NOMO-1 (cell line): ENCODE data around the gene PRKCZ.
"Not testable (repeated sequence)": the region's sequence is repeated elsewhere in the genome, so short reads cannot be mapped to it uniquely, and the experiment has no call there.

Source experiments
- DNase-seq, 2 experiments: peaks; one replicate each; lab custom pipeline; 2025; ENCODE audit not compliant: unreplicated experiment in 2 of 2; lab: John Stamatoyannopoulos, UW

Gene PRKCZ

DNA sequence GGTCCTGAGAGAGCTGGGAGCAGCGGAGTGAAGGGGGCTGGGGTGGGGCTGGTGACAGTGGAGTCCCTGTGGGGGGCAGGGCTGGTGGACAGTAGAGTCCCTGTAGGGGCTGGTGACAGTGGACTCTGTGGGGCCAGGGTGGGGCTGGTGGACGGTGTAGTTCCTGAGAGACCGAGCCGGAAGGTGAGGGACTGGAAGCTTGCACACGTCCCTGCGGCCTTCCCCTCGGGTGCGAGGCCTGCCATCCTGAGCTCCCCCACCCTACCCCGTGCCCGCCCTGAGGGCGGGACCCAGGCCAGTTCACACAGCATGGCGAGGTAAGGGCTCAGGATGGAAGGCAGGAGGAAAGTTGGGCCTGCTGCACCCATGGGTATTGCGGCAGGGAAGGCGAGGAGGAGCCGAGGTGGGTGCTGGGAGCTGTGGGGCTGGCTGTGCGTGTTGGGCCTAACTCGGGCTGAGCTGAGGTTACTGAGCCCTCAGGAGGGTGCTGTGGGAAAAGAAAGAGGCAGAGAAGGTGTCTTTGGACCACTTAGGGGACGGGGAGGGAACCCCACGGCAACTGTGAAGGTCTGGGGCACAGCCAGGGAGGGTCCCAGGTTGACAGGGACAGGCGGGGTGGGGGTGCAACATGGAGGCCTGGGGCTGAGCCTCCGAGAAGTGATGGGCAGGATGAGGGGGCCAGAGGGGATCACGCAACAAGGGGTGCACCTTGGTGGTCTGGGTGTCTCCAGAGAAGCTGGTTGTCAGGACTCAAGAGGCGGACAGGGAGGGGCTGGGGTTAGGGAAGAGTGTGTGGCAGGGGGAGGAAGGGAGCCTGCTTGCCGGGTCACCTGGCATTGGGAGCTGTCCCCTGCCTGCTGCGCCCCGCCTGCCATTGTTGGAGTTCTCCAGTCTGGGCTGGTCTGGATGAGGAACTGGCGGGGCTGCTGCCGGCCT, 60.8 kb downstream of the PRKCZ start:
- no peak for DNase-seq

DNA sequence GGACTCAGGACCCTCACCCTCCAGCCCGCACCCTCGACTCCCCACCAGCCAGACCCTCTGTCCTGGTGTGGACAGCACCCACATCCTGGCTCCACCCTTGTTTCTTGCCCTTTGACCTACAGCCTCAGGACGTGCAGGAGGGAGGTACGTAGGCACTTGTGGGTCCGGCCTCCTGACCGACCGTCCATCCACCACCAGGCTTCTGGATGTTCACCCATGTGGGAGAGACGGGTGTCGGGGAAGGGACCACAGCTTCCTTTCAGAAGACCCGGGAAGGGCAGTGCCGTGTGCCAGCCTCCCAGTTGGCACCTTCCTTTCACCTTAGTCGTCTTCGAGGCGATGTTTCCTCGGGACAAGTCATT, 61.4 kb downstream of the PRKCZ start:
- no peak for DNase-seq

DNA sequence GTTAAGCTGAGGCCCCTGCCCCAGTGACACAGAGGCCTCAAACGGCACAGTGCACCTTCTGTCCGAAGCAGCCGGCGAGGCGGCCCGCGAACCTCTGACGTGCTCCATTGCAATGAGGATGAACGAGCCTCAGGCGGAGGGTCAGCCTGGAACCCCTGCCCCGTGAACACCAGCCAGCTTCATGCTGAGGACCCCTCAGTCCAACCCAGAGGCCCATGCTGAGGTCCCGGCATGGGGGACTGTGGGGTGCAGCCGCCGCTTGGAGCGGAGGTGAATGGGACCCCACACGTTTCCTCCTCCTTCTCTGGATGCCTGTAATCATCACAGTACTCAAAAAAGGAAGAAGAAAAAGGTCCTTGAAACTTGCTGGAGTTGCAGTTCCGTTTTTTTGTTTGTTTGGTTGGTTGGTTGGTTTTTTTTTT, 62.1 kb downstream of the PRKCZ start:
- peak; percentile 80 to 88 for DNase-seq

DNA sequence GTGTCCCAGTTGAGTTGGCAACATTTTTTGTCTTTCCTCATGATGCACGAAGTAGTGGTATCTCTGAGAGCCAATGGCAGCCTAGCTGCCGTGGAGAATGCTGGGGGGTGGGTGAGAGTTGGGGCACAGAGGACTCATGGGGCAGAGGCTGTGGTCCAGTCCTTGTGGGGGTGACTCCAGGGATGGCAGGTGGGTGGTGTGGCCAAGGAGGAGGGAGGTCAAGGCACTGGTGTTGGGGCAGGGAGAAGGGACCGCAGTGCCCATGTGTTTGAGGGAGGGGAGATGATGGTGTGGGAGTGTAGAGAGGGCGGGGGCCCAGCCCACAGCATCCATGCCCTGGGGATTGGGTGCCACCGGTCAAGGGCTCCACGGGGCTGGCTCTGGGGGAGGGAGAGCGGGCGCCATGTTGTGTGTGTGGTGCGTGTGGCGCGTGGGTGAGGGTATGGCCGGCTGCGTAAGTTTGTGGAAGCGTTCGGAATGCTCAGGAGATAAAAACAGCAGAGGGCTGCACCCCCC, 63.5 kb downstream of the PRKCZ start:
- no peak for DNase-seq

DNA sequence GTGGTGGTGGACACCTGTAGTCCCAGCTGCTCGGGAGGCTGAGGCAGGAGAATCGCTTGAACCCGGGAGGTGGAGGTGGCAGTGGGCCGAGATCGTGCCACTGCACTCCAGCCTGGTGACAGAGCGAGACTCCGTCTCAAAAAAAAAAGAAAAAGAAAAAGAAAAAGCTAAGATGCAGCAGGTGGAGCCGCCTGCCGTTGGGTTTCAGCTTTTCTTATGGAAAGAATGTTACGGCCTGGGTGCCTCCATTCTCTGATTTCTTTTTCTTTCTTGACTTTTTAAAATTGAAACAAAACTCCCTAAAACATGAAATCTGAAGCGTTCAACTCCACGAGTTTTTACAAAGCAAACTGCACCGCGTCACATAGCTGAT, 64.4 kb downstream of the PRKCZ start:
- DNase-seq = not testable (repeated sequence)

DNA sequence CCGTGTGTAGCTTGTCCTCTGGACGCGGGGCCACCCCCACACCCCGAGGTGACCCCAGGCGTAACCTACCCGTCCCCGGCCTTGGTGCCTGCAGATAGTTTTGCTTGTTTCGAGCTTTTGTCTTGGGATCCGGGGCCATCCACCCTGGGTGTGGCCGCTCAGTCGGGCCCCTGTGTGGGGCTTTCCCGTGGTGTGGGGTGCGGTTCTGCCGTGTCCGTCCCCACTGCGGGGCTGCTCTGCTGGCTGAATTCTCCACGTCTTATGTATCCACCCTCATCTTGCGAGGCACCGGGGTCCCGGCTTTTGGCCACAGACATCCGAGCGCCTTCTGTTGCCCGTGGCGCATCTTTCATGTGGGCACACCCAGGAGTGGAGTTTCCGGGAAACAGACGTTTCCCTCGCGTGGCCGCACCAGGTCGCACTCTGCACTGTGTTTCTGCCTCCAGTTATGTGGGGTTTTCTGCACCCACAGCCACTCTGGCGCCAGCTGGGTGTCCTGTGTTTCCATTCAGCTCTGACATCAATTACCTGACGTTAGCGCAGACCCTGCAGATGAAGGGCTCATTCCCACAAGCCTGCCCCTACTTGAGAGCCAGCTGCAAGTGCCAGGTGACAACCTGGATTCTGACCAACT, 64.9 kb downstream of the PRKCZ start:
- DNase-seq = no peak

DNA sequence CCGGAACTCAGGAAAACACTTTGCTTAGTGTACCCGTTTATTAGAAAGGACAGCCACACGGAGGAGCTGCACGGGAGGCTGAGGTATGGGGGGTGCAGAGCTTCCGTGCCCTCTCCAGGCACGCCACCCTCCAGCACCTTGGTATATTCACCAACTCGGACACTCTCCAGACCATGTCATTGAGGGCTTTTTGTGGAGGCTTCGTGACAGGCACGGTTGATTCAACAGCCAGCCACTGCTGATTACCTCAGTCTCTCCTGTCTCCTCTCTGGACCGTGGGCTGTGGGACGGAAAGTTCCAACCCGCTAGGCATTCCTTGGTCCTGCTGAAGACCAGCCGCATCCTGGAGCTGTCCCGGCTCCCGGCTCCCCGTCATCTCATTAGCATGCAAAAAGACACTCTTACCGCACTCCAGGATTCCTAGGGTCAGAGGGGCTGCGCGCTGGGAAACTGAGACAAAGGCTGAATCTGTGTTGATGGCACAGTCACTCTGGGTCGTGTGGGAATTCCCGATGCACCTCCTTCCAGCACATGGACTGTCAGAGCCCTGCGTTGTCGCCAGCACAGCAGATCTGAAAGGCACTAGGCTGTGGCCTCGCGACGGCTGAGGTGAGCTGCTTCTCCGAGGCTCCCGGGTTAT, 65.6 kb downstream of the PRKCZ start:
- no peak for DNase-seq

DNA sequence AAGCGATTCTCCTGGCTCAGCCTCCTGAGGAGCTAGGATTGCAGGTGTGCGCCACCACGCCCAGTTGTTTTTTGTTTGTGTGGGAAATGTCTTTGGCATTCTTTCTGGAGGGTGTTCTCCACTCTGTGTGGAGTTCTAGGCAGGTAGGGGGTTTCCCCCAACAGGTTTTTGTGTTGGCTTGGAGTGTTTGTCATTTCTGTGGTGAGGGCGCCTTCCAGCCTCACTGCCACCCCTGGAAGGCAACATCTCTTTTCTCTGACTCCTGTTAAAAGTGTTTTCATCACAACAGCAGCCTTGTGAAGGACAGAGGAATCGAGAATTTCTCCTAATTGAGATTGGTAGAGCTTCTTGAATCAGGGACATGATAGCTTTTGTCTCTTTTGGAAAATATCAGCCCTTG, 69.7 kb downstream of the PRKCZ start:
- DNase-seq = no peak

DNA sequence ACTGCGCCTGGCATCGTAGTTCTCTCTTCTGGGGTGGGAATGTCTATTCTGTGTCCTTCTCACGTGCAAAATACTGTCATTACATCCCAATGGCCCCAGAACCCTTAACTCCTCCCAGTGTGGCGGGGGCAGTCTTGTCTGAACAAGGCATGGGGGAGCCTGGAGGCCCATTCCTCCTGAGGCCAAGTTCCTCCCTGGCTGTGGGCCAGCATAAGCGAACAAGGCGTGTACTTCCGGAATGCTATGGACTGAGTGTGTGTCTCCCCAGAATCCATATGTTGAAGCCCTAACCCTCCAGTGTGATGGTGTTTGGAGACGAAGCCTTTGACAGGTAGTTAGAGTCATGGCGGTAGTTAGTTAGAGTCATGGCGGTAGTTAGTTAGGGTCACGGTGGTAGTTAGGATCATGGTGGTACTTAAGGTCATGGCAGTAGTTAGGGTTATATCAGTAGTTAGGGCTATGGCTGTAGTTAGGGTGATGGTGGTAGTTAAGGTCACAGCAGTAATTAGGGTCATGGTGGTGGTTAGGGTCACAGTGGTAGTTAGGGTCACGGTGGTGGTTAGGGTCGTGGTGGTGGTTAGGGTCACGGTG, 71.0 kb downstream of the PRKCZ start:
- DNase-seq = no peak

DNA sequence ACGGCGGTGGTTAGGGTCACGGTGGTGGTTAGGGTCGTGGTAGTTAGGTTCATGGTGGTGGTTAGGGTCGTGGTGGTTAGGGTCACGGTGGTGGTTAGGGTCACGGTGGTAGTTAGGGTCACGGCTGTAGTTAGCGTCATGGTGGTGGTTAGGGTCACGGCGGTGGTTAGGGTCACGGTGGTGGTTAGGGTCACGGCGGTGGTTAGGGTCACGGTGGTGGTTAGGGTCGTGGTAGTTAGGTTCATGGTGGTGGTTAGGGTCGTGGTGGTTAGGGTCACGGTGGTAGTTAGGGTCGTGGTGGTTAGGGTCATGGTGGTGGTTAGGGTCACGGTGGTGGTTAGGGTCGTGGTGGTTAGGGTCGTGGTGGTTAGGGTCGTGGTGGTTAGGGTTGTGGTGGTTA, 71.6 kb downstream of the PRKCZ start:
- not testable (repeated sequence) for DNase-seq

DNA sequence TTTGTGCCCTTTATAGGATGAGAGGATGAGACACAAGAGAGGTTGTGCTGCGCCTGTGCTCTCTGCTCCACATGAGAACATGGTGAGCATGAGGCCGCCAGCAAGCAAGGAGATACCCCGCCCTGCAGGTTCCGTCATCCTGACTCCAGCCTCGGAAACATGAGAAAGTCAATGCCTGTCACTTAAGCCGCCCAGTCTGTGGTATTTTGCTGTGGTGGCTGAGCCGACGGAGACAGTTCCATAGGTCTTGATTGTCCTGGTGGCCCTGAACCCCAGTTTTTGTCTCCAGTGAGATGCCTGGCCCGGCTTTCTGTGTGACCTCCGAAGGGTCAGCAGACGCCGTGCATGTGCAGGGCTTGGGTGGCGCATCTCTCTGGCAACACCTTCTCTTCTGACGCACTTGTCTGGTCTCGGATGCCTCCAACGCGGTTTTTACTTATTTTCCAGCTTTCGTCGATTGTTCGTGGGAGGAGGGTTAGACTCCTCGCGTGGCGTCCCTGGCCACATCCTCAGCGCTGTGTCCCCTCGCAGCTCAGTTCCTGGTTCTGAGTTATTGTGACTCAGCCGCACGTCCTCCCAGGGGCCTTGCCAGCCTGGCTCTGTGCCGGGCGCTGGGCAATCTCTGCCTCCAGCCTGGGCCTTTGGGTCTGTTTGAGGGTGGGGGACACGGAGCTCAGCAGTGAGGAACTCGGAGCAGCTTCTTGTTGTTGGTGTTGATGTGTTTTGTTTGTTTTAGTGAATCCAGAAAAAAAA, 74.4 kb downstream of the PRKCZ start:
- no peak for DNase-seq

DNA sequence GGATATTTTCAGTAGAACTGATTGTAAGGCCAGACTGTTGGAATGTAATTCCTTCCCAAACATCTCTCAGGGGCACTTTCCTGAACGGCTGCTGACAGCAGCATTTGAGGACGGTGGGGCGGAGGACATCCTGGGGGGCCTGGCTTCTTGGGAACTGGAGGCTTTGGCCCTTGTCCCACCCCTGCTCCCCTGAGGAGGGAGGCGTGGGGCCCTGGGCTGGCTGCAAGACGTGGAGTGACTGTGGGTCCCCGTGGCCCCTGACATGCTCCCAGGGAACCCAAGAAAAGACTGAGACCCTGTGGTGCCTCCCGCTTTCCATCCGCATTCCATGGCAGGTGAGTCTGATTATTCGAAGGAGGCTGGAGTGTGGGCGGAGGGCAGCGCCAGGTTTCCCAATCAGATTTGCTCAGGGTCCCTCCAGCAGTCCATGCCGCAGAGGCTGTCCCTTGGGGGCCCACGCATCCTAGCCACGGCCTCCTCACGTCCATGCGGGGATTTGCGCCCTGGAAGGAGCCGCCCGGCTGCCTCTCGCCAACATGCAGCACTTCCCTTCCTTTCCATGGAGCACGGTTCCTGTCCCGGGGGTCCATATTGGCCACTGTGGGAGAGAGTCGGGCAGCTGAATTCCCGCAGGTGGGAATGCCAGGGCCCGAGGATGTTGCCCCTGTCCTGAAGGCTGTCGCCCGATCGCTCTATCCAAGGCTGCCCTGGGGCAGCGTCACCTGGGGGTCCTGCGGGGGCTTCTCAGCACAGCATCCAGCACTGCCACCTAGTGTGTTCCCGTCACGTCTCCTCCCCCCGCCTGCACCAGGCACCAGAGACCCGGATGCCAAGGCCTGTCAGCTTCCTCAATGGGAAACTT, 75.4 kb downstream of the PRKCZ start:
- no peak for DNase-seq

DNA sequence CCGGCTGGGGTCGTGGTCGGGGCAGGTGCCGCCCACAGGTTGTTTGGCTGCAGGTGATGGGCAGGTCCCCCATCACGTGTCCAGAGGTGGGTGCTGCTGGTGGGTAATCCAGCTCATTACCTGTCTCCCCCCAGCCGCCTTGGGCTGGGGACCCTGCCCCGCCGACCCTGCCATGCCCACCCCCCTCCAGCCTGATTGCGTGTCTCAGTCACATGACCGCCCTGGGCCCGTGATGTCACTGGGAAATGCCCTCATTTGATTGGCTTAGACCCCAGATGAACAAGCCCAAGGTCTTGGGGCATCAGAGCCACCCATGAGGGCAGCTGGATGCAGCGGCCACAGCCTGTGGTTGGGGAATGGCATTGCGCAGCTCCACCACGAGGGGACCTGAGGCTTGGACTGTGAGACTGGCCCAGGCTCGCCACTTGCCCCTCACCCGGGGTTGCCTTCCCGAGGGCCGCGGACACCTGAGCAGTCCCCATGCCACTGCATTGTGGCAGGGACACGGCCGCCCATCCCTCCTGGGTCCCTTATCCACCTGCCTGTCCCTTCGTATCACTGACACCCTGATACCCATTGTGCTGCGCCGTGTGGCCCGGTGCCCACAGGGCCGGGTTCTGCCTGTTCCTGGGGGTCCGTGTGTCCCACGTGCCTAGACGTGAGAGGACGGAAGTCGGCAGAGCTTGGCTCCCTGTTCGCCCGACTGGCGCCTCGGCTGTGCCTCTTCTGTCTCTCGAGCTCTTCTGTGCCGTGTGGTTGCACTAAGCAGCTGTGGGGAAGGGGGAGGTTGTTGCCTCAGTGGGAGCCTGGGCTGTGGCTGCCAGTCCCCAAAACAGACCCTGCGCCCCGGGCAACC, 76.3 kb downstream of the PRKCZ start:
- DNase-seq = peak; percentile 33 to 55

DNA sequence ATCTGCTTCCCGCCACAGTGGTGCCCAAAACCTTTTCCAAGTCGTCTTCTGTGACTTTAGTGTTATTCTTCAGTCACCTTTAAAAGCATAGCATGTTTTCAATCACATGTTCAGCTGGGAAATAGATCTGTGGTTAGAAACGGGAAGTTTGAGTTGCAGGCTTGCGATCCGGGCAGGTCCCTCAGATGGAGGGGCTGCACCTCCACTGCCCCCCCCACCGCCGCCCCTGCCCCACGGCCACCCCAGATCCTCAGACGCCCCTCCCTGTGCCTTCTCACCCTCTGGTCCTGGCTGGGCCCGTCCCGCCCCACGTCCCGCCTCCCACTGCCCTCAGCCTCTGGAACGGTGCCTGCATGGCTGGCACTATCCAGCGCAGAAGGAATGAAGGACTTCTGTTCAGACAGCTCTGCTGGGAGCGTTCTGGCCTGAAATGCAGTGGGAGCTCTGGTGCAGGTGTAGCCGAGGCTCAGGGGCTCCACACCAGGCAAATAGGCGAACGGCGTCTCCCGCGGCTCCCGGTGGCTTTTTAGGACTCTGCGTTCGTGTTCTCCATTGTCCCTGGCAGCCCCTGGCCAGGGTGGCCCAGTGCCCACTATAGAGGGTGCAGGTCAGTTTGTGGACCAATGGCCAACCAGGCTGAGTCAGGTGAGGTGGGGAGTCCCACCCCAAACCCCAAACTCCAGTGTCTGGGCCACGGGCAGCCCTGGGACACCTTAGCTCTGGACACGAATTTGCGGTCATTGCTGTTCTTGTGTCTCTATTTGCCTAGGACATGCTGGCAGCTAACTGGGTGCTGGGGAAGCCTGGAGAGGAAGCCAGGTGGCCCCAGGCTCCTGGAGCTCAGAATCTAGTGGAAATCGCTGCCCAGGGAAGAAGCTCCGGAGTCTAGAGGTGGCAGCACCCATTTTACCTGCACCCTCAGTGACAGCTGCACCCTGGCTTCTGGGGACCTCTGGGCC, 77.3 kb downstream of the PRKCZ start:
- peak; percentile 29 to 69 for DNase-seq

DNA sequence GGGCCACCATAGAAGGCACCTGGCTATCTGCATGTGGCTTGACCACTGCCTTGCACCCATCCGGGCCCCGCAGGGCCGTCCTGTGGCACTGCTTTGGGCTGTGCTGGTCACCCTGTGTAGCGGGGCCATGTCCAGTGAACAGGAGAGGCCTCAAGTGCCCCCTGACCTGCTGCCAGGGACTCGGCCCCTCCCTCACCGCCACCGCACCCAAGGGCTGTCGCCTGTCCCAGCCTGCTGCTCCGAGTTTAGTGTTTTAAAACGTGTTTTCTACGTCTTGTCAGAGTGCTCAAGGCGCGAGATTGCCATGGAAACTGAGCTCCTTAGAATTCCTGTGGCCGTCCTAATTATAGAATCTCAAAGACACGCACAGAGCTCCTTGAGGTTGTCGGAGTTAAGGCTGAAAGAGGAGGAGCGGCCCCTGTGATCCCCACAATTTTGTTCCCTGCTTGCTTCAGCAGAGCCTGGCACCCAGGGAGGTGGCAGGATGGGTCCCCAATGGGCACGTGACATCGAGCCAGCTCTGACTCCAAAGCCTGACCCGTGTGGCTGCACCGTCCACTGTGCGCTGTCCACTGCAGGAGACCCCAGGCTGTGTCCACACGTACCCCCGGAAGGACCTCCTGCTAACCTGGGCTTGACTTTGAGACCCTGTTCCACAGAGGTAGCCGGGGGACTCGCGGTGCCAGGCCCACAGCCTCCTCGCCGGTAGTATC, 78.1 kb downstream of the PRKCZ start:
- DNase-seq = no peak

DNA sequence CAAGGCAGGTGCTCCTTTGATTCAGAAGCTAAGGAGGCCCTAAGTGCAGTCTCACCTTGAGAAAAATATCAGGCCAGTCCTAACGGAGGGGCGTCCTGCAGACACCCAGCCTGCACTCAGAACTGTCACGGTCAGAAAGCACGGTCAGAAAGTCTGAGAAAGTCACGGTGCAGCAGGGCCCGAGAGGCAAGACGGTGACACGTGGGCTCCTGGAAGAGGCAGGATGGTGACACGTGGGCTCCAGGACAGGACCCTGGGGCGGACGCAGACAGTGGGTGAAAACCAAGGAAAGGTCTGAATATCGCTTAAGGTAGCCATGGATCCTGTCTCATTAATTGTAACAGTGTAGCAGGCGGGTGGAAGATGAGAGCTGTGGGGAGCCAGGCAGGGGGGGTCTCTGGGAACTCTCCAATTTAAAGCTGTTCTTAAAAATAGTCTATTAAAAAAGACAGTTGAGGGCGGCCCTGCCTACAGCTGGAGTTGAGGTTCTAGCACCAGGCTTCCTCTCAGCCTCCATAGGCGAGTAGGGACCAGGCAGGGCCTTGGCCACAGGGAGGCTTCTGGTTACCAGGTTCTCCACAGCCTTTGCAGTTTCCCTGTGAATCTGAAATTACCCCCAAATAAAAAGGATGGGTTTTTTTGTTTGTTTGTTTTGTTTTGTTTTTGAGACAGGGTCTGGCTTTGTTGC, 79.2 kb downstream of the PRKCZ start:
- no peak for DNase-seq
